ENCODE results near the gene PPL.

- TF ChIP-seq CTCF (conservative IDR thresholded peaks at IDR 0.05; ENCODE audit: low read depth, low read length) (no peak), EZH2 (IDR thresholded peaks at IDR 0.05; ENCODE audit: borderline replicate concordance, low read depth, low read length, poor library complexity, severe bottlenecking) (no peak)
These were observed 52.7 kb downstream of the PPL start for GRCh38 chr16:4884209-4884608.
